IMR-90 (cell line): ENCODE results near the gene P2RX5. TPM values are rescaled to one million over a fixed set of nuclear protein-coding genes. Genes with fewer than 3 reads are reported as not detected.

Experiments
- ATAC-seq: fragments of 200-7000 bp; cut with Tn5 transposase; 2 replicates; pipeline ENCODE4 v1.9.1; 2020; ENCODE audit warnings: low read depth, mild to moderate bottlenecking, moderate library complexity
- BruUV-seq: library from RNA; stranded (reverse); fragments of 400-500 nt; replicated peaks from 2 replicates; lab custom pipeline; 2021; lab: Mats Ljungman, UMichigan
- CTCF ChIA-PET: fragments of 300-600 bp; formaldehyde crosslinking; extraction: SDS; loops from one replicate; lab custom pipeline; 2021; ENCODE audit warnings: antibody characterized with exemption; lab: Yijun Ruan, JAX
- POLR2A ChIA-PET: fragments of 300-600 bp; sonication (Branson Sonifier 250); formaldehyde crosslinking; loops from one replicate; lab custom pipeline; 2022; ENCODE audit warnings: antibody characterized with exemption; ENCODE audit not compliant: unreplicated experiment; lab: Charles Lee
- DNase-seq: peaks from one replicate; pipeline ENCODE4 v3.0.0; 2013
- H2AFZ ChIP-seq: replicated peaks from 2 replicates; pipeline ENCODE3; 2013; ENCODE audit warnings: low read length, mild to moderate bottlenecking; ENCODE audit not compliant: poor library complexity
- H2AK5ac ChIP-seq: 2 replicates; pipeline ENCODE4 v1.6.1; 2013; ENCODE audit warnings: low read depth, low read length, inconsistent platforms
- H2AK9ac ChIP-seq: replicated peaks from 2 replicates; pipeline ENCODE3; 2013; ENCODE audit warnings: mild to moderate bottlenecking, low read depth, low read length, moderate library complexity; ENCODE audit not compliant: poor library complexity
- H2BK120ac ChIP-seq: 2 replicates; pipeline ENCODE4 v1.6.1; 2013; ENCODE audit warnings: low read depth, low read length, inconsistent platforms
- H2BK15ac ChIP-seq: 3 replicates; pipeline ENCODE4 v1.6.1; 2013; ENCODE audit warnings: low read depth, low read length, inconsistent platforms
- H2BK20ac ChIP-seq: 2 replicates; pipeline ENCODE4 v1.6.1; 2013; ENCODE audit warnings: low read depth, mild to moderate bottlenecking, inconsistent platforms, low read length, moderate library complexity
- H2BK5ac ChIP-seq: 2 replicates; pipeline ENCODE4 v1.6.1; 2013; ENCODE audit warnings: mild to moderate bottlenecking, low read depth, low read length, inconsistent platforms; ENCODE audit not compliant: poor library complexity, severe bottlenecking
- H3K14ac ChIP-seq: replicated peaks from 2 replicates; pipeline ENCODE4 v1.6.1; 2013; ENCODE audit warnings: low read depth, low read length, inconsistent platforms
- H3K18ac ChIP-seq: 2 replicates; pipeline ENCODE4 v1.6.1; 2013; ENCODE audit warnings: low read depth, low read length, control low read depth
- H3K23ac ChIP-seq: 2 replicates; pipeline ENCODE4 v1.6.1; 2013; ENCODE audit warnings: low read depth, low read length, inconsistent platforms
- H3K27ac ChIP-seq: 2 replicates; pipeline ENCODE4 v1.5.1; 2013; ENCODE audit warnings: mild to moderate bottlenecking, control low read depth, low read length; ENCODE audit not compliant: insufficient read depth
- H3K27me3 ChIP-seq: 2 replicates; pipeline ENCODE4 v1.6.1; 2013; ENCODE audit warnings: low read length; ENCODE audit not compliant: control insufficient read depth, insufficient read depth
- H3K36me3 ChIP-seq: 2 replicates; pipeline ENCODE4 v1.6.1; 2013; ENCODE audit warnings: low read length, mixed read lengths; ENCODE audit not compliant: control insufficient read depth, insufficient read depth
- H3K4ac ChIP-seq: 2 replicates; pipeline ENCODE4 v1.6.1; 2013; ENCODE audit warnings: low read depth, low read length, inconsistent platforms
- H3K4me1 ChIP-seq: 2 replicates; pipeline ENCODE4 v1.6.1; 2013; ENCODE audit warnings: low read length, mixed read lengths; ENCODE audit not compliant: control insufficient read depth, insufficient read depth
- H3K4me2 ChIP-seq: 2 replicates; pipeline ENCODE4 v1.6.1; 2013; ENCODE audit warnings: low read depth, mild to moderate bottlenecking, control low read depth, low read length, moderate library complexity
- H3K4me3 ChIP-seq: 2 replicates; pipeline ENCODE4 v1.5.1; 2013; ENCODE audit warnings: low read depth, mild to moderate bottlenecking, control low read depth, low read length, moderate library complexity; ENCODE audit not compliant: insufficient read depth
- H3K56ac ChIP-seq: 2 replicates; pipeline ENCODE4 v1.6.1; 2013; ENCODE audit warnings: low read length, inconsistent platforms; ENCODE audit not compliant: insufficient read depth; ENCODE audit errors: extremely low read depth
- H3K79me1 ChIP-seq, 2 experiments: 2 replicates each; pipeline ENCODE4 v1.6.1; 2013; ENCODE audit warnings: low read length in 2 of 2, inconsistent platforms in 1 of 2, low read depth in 1 of 2
- H3K9ac ChIP-seq: 2 replicates; pipeline ENCODE4 v1.6.1; 2013; ENCODE audit warnings: low read depth, low read length, control low read depth
- H3K9me1 ChIP-seq: 2 replicates; pipeline ENCODE4 v1.6.1; 2013; ENCODE audit warnings: low read length, inconsistent platforms; ENCODE audit not compliant: insufficient read depth
- H3K9me3 ChIP-seq: 2 replicates; pipeline ENCODE4 v1.6.1; 2013; ENCODE audit warnings: low read length; ENCODE audit not compliant: control insufficient read depth, insufficient read depth
- H4K20me1 ChIP-seq: 2 replicates; pipeline ENCODE4 v1.6.1; 2013; ENCODE audit warnings: low read length, inconsistent platforms; ENCODE audit not compliant: insufficient read depth
- H4K5ac ChIP-seq: 2 replicates; pipeline ENCODE4 v1.6.1; 2013; ENCODE audit warnings: mild to moderate bottlenecking, low read depth, low read length, control low read depth
- H4K8ac ChIP-seq, 2 experiments: 2 replicates each; pipeline ENCODE4 v1.6.1; 2013; ENCODE audit warnings: low read depth in 2 of 2, low read length in 2 of 2, control low read depth in 1 of 2, inconsistent platforms in 1 of 2
- H4K91ac ChIP-seq: 2 replicates; pipeline ENCODE4 v1.6.1; 2013; ENCODE audit warnings: low read depth, low read length, inconsistent platforms; ENCODE audit not compliant: insufficient read depth
- FOS ChIP-seq: fragments of 150-350 bp; IDR thresholded peaks from 2 replicates; pipeline ENCODE4 v1.6.1; 2016; ENCODE audit warnings: low read depth, low read length
- MXI1 ChIP-seq: IDR thresholded peaks from 2 replicates; pipeline ENCODE4 v1.6.1; 2012; ENCODE audit warnings: low read depth, mild to moderate bottlenecking, low read length, moderate library complexity, borderline replicate concordance
- WGBS, 2 experiments: methylation state at CpG; one replicate each; pipeline versions ENCODE4 v1.1.5 to v1.1.7; 2013; ENCODE audit warnings: missing lambda C conversion rate in 2 of 2; ENCODE audit not compliant: insufficient read length in 1 of 2; ENCODE audit errors: extremely low coverage in 2 of 2; 5-methylcytosine and 5-hydroxymethylcytosine counted together
- dilution Hi-C: fragments of 300-500 bp; cut with HindIII; formaldehyde crosslinking; loops from one replicate; pipeline ENCODE4 v1.14.3; 2018; ENCODE audit warnings: low sequenced_read_pairs; ENCODE audit not compliant: unreplicated experiment
- in situ Hi-C: fragments of 300-500 bp; cut with MboI; formaldehyde crosslinking; loops from 3 replicates; pipeline ENCODE4 v1.14.3; 2019; ENCODE audit warnings: low sequenced_read_pairs, inconsistent platforms, mixed read lengths
- intact Hi-C: fragments of 100-400 bp; cut with micrococcal nuclease; formaldehyde crosslinking; loops from 2 replicates; pipeline ENCODE4 v1.10.0; 2022
- polyA plus RNA-seq, 3 experiments: library from polyadenylated mRNA; depleted of rRNA; stranded (reverse); fragments of >200 nt; gene quantifications; 2 replicates each; pipeline ENCODE4 v1.2.3, GENCODE V29; 2012; ENCODE audit warnings: low replicate concordance in 1 of 3
- total RNA-seq: library from RNA; depleted of rRNA; stranded (reverse); fragments of >200 nt; gene quantifications from 2 replicates; pipeline ENCODE4 v1.2.3, GENCODE V29; 2012
- TF ChIP-seq, protein P1 (sequence below): fragments of 150-350 bp; IDR thresholded peaks from 2 replicates; pipeline ENCODE4 v1.6.1; 2017; ENCODE audit warnings: mild to moderate bottlenecking, antibody characterized with exemption, low read length, low read depth
- TF ChIP-seq, protein P2 (sequence below): conservative IDR thresholded peaks from 2 replicates; pipeline ENCODE4 v1.5.1; 2012; ENCODE audit warnings: mild to moderate bottlenecking, low read depth, low read length, improper control_type of control experiment

P2RX5 gene
- total and polyA plus RNA-seq, 2 of the 4 experiments (the other 2 are of a cell fraction), result 1.8 to 3.7 TPM

DNA sequence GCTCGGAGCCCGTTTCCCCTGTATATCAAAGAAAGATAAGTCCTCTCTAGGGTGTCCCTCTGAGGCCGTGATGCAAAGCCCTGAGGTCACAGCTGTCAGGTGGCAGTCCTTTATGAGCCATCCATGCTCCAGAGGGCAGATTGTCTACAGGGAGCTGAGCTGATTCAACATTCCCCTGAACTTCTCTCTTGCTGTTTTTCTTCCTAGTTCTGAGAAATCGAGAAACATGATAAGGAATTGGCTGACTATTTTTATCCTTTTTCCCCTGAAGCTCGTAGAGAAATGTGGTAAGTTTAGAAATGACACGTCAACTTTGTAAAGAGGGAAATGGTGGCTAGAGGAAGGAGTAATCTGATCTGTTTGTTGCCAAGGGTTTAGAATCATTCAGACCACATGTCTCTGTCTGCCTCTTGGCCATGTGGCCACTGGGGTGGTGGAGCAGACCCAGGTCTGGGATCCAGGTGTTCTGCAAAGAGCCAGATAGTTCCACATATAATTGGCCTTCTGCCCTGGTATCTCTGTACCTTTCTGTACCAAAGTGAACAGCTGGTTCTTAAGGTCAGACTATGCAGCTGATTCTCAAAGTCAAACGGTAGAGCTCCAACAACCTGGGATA is 55.9 kb downstream of the P2RX5 start:
- intact Hi-C loops (loop anchor here (5.0 kb wide), 1 partner anchor 103 kb away; no protein-coding TSS in a partner anchor), dilution Hi-C loops (no loop called here), in situ Hi-C loops (loop anchor here (10.0 kb wide), 2 partner anchors 595 to 805 kb away; no protein-coding TSS in a partner anchor)
- Histone ChIP-seq H3K56ac (no peak overlapping the region), H2BK120ac (no peak overlapping the region), H2BK15ac (no peak overlapping the region; the same call in 2 of the 3 replicates), H3K18ac (no peak overlapping the region), H2BK20ac (no peak overlapping the region), H2BK5ac (peak overlapping the region; percentile 35), H2AFZ (peak overlapping the region; percentile 34), H4K20me1 (peaks cover 3% of the 10 kb centered on the region; the same call in 1 of the 2 replicates), H3K27me3 (no peaks in the 10 kb centered on the region), H3K4me3 (no peak overlapping the region), H3K79me1 (peaks cover 7 to 28% of the 10 kb centered on the region in 2 experiments), H3K4ac (no peak overlapping the region), H4K5ac (no peak overlapping the region), H4K8ac (peak overlapping the region in 1 of 2 experiments; percentile 32; a peak in 1 of 4 replicates), H3K4me2 (peak overlapping the region; percentile 7; the same call in 1 of the 2 replicates), H3K27ac (peak overlapping the region; percentile 41; the same call in 1 of the 2 replicates), H3K23ac (no peak overlapping the region), H3K9ac (no peak overlapping the region), H3K36me3 (peaks cover 12% of the 10 kb centered on the region; the same call in 1 of the 2 replicates), H3K14ac (no peak overlapping the region), H2AK5ac (no peak overlapping the region), H3K4me1 (peaks cover 5% of the 10 kb centered on the region), H4K91ac (no peak overlapping the region), H3K9me1 (peaks cover 8% of the 10 kb centered on the region; the same call in 1 of the 2 replicates), H3K9me3 (no peaks in the 10 kb centered on the region), H2AK9ac (peak overlapping the region; percentile 83)
- no TSS peak for BruUV-seq
- TF ChIP-seq, protein P1, sequence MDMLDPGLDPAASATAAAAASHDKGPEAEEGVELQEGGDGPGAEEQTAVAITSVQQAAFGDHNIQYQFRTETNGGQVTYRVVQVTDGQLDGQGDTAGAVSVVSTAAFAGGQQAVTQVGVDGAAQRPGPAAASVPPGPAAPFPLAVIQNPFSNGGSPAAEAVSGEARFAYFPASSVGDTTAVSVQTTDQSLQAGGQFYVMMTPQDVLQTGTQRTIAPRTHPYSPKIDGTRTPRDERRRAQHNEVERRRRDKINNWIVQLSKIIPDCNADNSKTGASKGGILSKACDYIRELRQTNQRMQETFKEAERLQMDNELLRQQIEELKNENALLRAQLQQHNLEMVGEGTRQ, result peak; percentile 62; the same call in 1 of the 2 replicates
- TF ChIP-seq FOS (no peak), MXI1 (peak; percentile 93)
- TF ChIP-seq, protein P2, sequence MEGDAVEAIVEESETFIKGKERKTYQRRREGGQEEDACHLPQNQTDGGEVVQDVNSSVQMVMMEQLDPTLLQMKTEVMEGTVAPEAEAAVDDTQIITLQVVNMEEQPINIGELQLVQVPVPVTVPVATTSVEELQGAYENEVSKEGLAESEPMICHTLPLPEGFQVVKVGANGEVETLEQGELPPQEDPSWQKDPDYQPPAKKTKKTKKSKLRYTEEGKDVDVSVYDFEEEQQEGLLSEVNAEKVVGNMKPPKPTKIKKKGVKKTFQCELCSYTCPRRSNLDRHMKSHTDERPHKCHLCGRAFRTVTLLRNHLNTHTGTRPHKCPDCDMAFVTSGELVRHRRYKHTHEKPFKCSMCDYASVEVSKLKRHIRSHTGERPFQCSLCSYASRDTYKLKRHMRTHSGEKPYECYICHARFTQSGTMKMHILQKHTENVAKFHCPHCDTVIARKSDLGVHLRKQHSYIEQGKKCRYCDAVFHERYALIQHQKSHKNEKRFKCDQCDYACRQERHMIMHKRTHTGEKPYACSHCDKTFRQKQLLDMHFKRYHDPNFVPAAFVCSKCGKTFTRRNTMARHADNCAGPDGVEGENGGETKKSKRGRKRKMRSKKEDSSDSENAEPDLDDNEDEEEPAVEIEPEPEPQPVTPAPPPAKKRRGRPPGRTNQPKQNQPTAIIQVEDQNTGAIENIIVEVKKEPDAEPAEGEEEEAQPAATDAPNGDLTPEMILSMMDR, result no peak
- ChIA-PET CTCF (no interaction called here), POLR2A (no interaction called here)
- peak; percentile 74 for DNase-seq
- no peak for ATAC-seq
- whole genome bisulfite sequencing, 2 experiments, result 90% methylated on average over 2 of the region's 7 CpGs; no CpG with 5 or more reads in 1 of the 2 experiments
